Measurements from ENCODE around the gene ZPBP2. TPM values are rescaled to one million over a fixed set of nuclear protein-coding genes. Genes with fewer than 3 reads are reported as not detected.

Gene ZPBP2
- total and polyA plus RNA-seq, 2 of the 13 experiments (the other 11 are each of a cell fraction or from before 2014, with no cell fraction given) = not detected

GRCh38 chr17:39924691-39925055 is 56.7 kb downstream of the ZPBP2 start (continued):
- TF ChIP-seq ZBTB39 (CRISPR knock-in tag; IDR thresholded peaks at IDR 0.05) (0 out of 2 replicates have a peak, but pooled peaks have one; percentile 4), ZNF878 (CRISPR knock-in tag; IDR thresholded peaks at IDR 0.05) (peak; percentile 8; the same call in 1 of the 2 replicates), ZSCAN12 (CRISPR knock-in tag; IDR thresholded peaks at IDR 0.05) (0 out of 2 replicates have a peak, but pooled peaks have one; percentile 25), LRRFIP1 (CRISPR knock-in tag; conservative IDR thresholded peaks at IDR 0.05) (no peak), FOXC1 (CRISPR knock-in tag; IDR thresholded peaks at IDR 0.05; ENCODE audit: borderline replicate concordance) (no peak), ARHGAP35 (CRISPR knock-in tag; IDR thresholded peaks at IDR 0.05; ENCODE audit: borderline replicate concordance) (no peak), KMT2B (CRISPR knock-in tag; IDR thresholded peaks at IDR 0.05) (no peak), RFXANK (CRISPR knock-in tag; IDR thresholded peaks at IDR 0.05) (no peak), ZSCAN20 (CRISPR knock-in tag; IDR thresholded peaks at IDR 0.05; ENCODE audit: borderline replicate concordance) (0 out of 2 replicates have a peak, but pooled peaks have one; percentile 6), ZNF512 (CRISPR knock-in tag; IDR thresholded peaks at IDR 0.05) (0 out of 2 replicates have a peak, but pooled peaks have one; percentile 62), HMGA1 (CRISPR knock-in tag; conservative IDR thresholded peaks at IDR 0.05) (no peak), MAF1 (CRISPR knock-in tag; IDR thresholded peaks at IDR 0.05; ENCODE audit: borderline replicate concordance) (peak; percentile 57; the same call in 1 of the 2 replicates), E2F2 (CRISPR knock-in tag; IDR thresholded peaks at IDR 0.05; ENCODE audit: borderline replicate concordance) (0 out of 2 replicates have a peak, but pooled peaks have one; percentile 9), MEIS1 (CRISPR knock-in tag; IDR thresholded peaks at IDR 0.05; ENCODE audit: borderline replicate concordance) (no peak), TRIM24 (CRISPR knock-in tag; IDR thresholded peaks at IDR 0.05) (no peak), MED13 (CRISPR knock-in tag; IDR thresholded peaks at IDR 0.05) (no peak), SRY (CRISPR knock-in tag; IDR thresholded peaks at IDR 0.05) (peak; percentile 10; the same call in 1 of the 2 replicates), MIER2 (CRISPR knock-in tag; IDR thresholded peaks at IDR 0.05) (no peak), ZC3H13 (CRISPR knock-in tag; IDR thresholded peaks at IDR 0.05) (0 out of 2 replicates have a peak, but pooled peaks have one; percentile 34), TIGD3 (CRISPR knock-in tag; IDR thresholded peaks at IDR 0.05; ENCODE audit: borderline replicate concordance) (peak; percentile 90; the same call in 1 of the 2 replicates), ZNF430 (CRISPR knock-in tag; IDR thresholded peaks at IDR 0.05) (peak; percentile 9; the same call in 1 of the 2 replicates), NR2C2 (CRISPR knock-in tag; IDR thresholded peaks at IDR 0.05; ENCODE audit: borderline replicate concordance) (no peak), RFX1 (IDR thresholded peaks at IDR 0.05) (no peak)
